ENCODE data around the gene PHF23. TPM values are rescaled to one million over a fixed set of nuclear protein-coding genes. Genes with fewer than 3 reads are reported as not detected.

PHF23 gene
- total RNA-seq, 1 experiment from 2014 or later: 48.5 TPM

DNA sequence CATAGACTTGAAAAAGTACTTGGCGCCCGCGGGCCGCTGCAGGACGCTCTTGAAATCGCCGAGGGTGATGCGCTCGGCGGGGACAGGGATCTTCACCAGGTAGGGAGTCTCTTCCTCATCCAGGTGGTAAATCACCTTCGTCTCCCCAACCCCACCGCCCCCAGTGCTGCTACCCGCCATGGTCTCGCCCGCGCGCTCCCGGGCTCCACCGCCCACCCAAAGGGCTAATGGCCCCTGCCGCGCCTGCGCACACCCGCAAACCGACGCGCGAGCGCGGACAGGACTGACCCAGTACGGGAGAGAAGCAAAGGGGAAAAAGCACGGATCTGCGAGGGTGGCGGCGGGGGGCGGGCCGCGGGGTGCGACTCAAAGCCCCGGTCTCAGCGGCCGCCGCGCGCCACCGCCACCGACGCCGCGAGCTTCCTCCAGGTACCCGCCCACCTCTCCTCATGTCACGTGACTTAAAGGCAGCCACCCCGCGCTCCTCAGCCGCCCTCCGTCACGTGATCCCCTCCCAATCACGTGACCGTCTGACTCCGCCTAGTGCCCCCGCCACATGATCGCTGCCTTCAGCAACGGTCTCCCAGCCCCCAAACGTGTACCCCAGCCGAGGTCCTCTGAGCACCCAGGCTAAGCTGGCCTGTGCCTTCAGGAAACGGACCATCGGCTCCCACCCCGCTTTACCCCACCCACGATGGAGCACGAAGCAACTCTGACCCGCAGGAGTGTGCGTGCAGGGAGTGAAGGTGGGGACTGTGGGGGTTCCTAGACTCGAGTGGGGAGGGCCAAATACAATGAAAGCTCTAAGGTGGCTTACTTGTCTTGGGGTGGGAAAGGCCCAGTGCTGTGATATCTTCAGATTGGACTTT lies 4.9 kb downstream of the PHF23 start, which contains the start of gene DVL2:
DVL2 (minus strand) TSS at position 435 of the 869 bp plus-strand sequence; CDS start at position 180, 255 bp downstream.
- Histone ChIP-seq H3K27me3 (ENCODE audit: insufficient read depth, low read length) (no peaks in the 10 kb centered on the region), H2AFZ (ENCODE audit: low read depth, low read length, poor library complexity, severe bottlenecking) (no peak within 1 kb of the TSS), H4K20me1 (ENCODE audit: insufficient read depth) (peaks cover 4% of the 10 kb centered on the region; the same call in 1 of the 2 replicates), H3K4me2 (ENCODE audit: low read length) (peak within 1 kb of the TSS; percentile 83), H3K79me2 (ENCODE audit: insufficient read depth, low read length) (peaks cover 89% of the 10 kb centered on the region), H3K9ac (ENCODE audit: low read length) (peak within 1 kb of the TSS; percentile 93), H3K9me2 (ENCODE audit: insufficient read depth) (no peaks in the 10 kb centered on the region), H3K27ac (ENCODE audit: low read depth, low read length) (peak within 1 kb of the TSS; percentile 87), H3K4me1 (ENCODE audit: control insufficient read depth in 1 of 2, insufficient read depth in 2 of 2, low read length in 2 of 2) (peaks cover 27 to 62% of the 10 kb centered on the region in 2 experiments; a peak in 3 of 4 replicates), H3K4me3 (replicated peaks in 1 of 2; ENCODE audit: low read depth in 1 of 2, low read length in 2 of 2) (peak within 1 kb of the TSS; percentile 76 to 77), H3K36me3 (ENCODE audit: control insufficient read depth in 1 of 2, insufficient read depth in 2 of 2, low read length in 2 of 2) (peaks cover 29 to 33% of the 10 kb centered on the region in 2 experiments), H3K9me3 (ENCODE audit: control insufficient read depth in 1 of 2, insufficient read depth in 1 of 2, low read depth in 1 of 2, low read length in 2 of 2) (no peaks in the 10 kb centered on the region)
- BruUV-seq (replicated peaks): TSS peak; percentile 46
- RAD21 ChIA-PET (ENCODE audit: low non-redundant PET in 1 of 2, low total read pairs in 2 of 2, uncharacterized antibody in 2 of 2, unreplicated experiment in 2 of 2): no interaction called here
- ATAC-seq (peak; percentile 56), DNase-seq (ENCODE audit: low read depth, low spot score) (peak; percentile 88)
- CTCF ChIA-PET: no interaction called here
- intact Hi-C loops (cut with micrococcal nuclease): no loop called here
- POLR2A ChIA-PET: interaction anchor here (0.7 to 1.7 kb wide), 5 partner anchors 8 to 189 kb away, joined by 3 to 11 read pairs (median 3); partner anchors contain the start of genes ACADVL, CTDNEP1, DLG4 and GABARAP
- TF ChIP-seq, protein P1, sequence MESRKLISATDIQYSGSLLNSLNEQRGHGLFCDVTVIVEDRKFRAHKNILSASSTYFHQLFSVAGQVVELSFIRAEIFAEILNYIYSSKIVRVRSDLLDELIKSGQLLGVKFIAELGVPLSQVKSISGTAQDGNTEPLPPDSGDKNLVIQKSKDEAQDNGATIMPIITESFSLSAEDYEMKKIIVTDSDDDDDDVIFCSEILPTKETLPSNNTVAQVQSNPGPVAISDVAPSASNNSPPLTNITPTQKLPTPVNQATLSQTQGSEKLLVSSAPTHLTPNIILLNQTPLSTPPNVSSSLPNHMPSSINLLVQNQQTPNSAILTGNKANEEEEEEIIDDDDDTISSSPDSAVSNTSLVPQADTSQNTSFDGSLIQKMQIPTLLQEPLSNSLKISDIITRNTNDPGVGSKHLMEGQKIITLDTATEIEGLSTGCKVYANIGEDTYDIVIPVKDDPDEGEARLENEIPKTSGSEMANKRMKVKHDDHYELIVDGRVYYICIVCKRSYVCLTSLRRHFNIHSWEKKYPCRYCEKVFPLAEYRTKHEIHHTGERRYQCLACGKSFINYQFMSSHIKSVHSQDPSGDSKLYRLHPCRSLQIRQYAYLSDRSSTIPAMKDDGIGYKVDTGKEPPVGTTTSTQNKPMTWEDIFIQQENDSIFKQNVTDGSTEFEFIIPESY (IDR thresholded peaks at IDR 0.05; ENCODE audit: extremely low read depth, insufficient replicate concordance, low read length): peak; percentile 62
- TF ChIP-seq FOSL1 (IDR thresholded peaks at IDR 0.05; ENCODE audit: low read depth) (no peak), JUND (IDR thresholded peaks at IDR 0.05) (peak; percentile 73), SIN3A (IDR thresholded peaks at IDR 0.05; ENCODE audit: low read depth) (peak; percentile 97), EGR1 (IDR thresholded peaks at IDR 0.05; ENCODE audit: low read depth) (peak; percentile 82), POLR2AphosphoS5 (IDR thresholded peaks at IDR 0.05; ENCODE audit: low read depth, low read length) (peak; percentile 94), EZH2phosphoT487 (IDR thresholded peaks at IDR 0.05; ENCODE audit: borderline replicate concordance) (no peak), EZH2 (IDR thresholded peaks at IDR 0.05) (no peak), RAD21 (IDR thresholded peaks at IDR 0.05; ENCODE audit: low read depth) (no peak), CBX3 (IDR thresholded peaks at IDR 0.05; ENCODE audit: low read depth) (no peak), POLR2A (IDR thresholded peaks at IDR 0.05; ENCODE audit: borderline replicate concordance, extremely low read depth, insufficient read depth, insufficient read length) (peak; percentile 69), SRF (IDR thresholded peaks at IDR 0.05; ENCODE audit: low read depth) (no peak), ZNF274 (IDR thresholded peaks at IDR 0.05; ENCODE audit: low read depth, low read length) (no peak), YY1 (IDR thresholded peaks at IDR 0.05; ENCODE audit: extremely low read depth, insufficient replicate concordance, low read depth, low read length) (peak; percentile 58), CEBPB (IDR thresholded peaks at IDR 0.05; ENCODE audit: low read depth) (no peak), ATF3 (IDR thresholded peaks at IDR 0.05) (no peak), ELF1 (IDR thresholded peaks at IDR 0.05; ENCODE audit: borderline replicate concordance, low read depth) (no peak), CTCF (IDR thresholded peaks at IDR 0.05 in 2 of 3, conservative IDR thresholded peaks at IDR 0.05 in 1 of 3; ENCODE audit: borderline replicate concordance in 1 of 3, insufficient read depth in 1 of 3, low read depth in 2 of 3, low read length in 2 of 3) (no peak)
- TF ChIP-seq, protein P2, sequence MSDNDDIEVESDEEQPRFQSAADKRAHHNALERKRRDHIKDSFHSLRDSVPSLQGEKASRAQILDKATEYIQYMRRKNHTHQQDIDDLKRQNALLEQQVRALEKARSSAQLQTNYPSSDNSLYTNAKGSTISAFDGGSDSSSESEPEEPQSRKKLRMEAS (IDR thresholded peaks at IDR 0.05): peak; percentile 93

All from HCT116 (cell line).